ENCODE measurements around the gene TSKU.

DNA sequence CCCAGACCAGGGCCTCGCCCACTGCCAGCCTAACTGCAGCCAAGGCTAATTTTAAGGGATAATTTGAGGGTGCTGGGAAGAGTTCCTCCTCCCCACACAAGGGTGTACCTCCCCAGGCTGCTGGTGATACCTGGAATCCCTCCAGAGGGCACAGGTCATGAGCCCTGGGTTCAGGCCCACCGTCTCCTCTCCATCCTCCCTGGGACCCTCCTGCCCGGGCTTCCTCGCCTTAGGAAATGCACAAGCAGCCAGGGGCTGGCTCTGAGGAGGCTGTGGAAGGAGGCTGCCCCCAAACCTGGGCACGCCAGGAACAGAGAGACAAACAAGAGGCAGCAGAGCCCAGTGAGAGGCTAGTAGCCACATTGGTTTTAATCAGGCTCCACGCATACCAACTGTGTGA lies 16.6 kb upstream of the TSKU start:
- TF ChIP-seq POLR2A (IDR thresholded peaks at IDR 0.05) (no peak), CTCF (IDR thresholded peaks at IDR 0.05 in 4 of 5, conservative IDR thresholded peaks at IDR 0.05 in 1 of 5) (no peak)
